K562 (cell line): ENCODE results near the gene SYVN1. TPM values are rescaled to one million over a fixed set of nuclear protein-coding genes. Genes with fewer than 3 reads are reported as not detected.

Experiments used
- ATAC-seq: fragments of 200-7000 bp; cut with Tn5 transposase; 3 replicates; pipeline ENCODE4 v1.9.1; 2020; ENCODE audit warnings: moderate library complexity
- BruUV-seq: library from RNA; stranded (reverse); fragments of 400-500 nt; replicated peaks from 2 replicates; lab custom pipeline; 2021; lab: Mats Ljungman, UMichigan
- CTCF ChIA-PET: fragments of 300-600 bp; formaldehyde crosslinking; extraction: SDS; loops from one replicate; lab custom pipeline; 2021; ENCODE audit warnings: low intra/inter-chr PET ratio; lab: Yijun Ruan, JAX
- POLR2A ChIA-PET: fragments of 300-600, 350-650 bp; sonication (Branson Sonifier 250); formaldehyde crosslinking; extraction: SDS; loops from one replicate; lab custom pipeline; 2021; ENCODE audit warnings: antibody characterized with exemption, inconsistent platforms; lab: Yijun Ruan, JAX
- DNase-seq, 4 experiments: peaks; one replicate each; pipeline versions ENCODE4 v3.0.0 to v3.0.0-alpha.2; 2011 to 2018; ENCODE audit warnings: low spot score in 3 of 4, mixed read lengths in 3 of 4; ENCODE audit errors: extremely low read depth in 1 of 4
- FAIRE-seq: peaks from 2 replicates; lab custom pipeline; 2011; peaks lifted over from hg19 to GRCh38; lab: Jason Lieb, UNC
- H2AFZ ChIP-seq: 2 replicates; pipeline ENCODE4 v1.6.0; 2011; ENCODE audit warnings: low read depth, low read length, control low read depth, inconsistent platforms
- H3K27ac ChIP-seq: fragments of 200-600 bp; 3 replicates; pipeline ENCODE4 v1.8.0; 2011; ENCODE audit warnings: low read depth, mild to moderate bottlenecking, control low read depth, inconsistent platforms, low read length, moderate library complexity, mixed read lengths; ENCODE audit errors: extremely low read depth
- H3K27me3 ChIP-seq, 2 experiments: fragments of 300-600 bp in 1 of 2; 2 replicates in 1 of 2; 3 replicates in 1 of 2; pipeline versions ENCODE4 v1.6.0 to v1.8.0; 2011; ENCODE audit warnings: inconsistent platforms in 2 of 2, low read length in 2 of 2, mild to moderate bottlenecking in 1 of 2, mixed read lengths in 1 of 2, moderate library complexity in 1 of 2; ENCODE audit not compliant: control insufficient read depth in 2 of 2, insufficient read depth in 2 of 2
- H3K36me3 ChIP-seq: fragments of 300-600 bp; 3 replicates; pipeline ENCODE4 v1.8.0; 2011; ENCODE audit warnings: mild to moderate bottlenecking, low read length, inconsistent platforms; ENCODE audit not compliant: control insufficient read depth, insufficient read depth
- H3K4me1 ChIP-seq, 2 experiments: fragments of 200-600 bp in 1 of 2; replicated peaks in 1 of 2; 2 replicates in 1 of 2; 3 replicates in 1 of 2; pipeline versions ENCODE4 v1.5.1 to v1.8.0; 2011; ENCODE audit warnings: inconsistent platforms in 2 of 2, low read length in 2 of 2, mild to moderate bottlenecking in 1 of 2, mixed read lengths in 1 of 2, moderate library complexity in 1 of 2; ENCODE audit not compliant: control insufficient read depth in 2 of 2, insufficient read depth in 2 of 2
- H3K4me2 ChIP-seq: 2 replicates; pipeline ENCODE4 v1.6.1; 2011; ENCODE audit warnings: low read length, control low read depth, inconsistent platforms, mixed read lengths; ENCODE audit not compliant: insufficient read depth
- H3K4me3 ChIP-seq: fragments of 200-600 bp; sonication (generic), shearing (Covaris generic); 2 replicates; pipeline ENCODE4 v1.5.1; 2016; ENCODE audit warnings: control low read depth, inconsistent platforms
- H3K79me2 ChIP-seq: fragments of 200-600 bp; 3 replicates; pipeline ENCODE4 v1.8.0; 2011; ENCODE audit warnings: low read length, inconsistent platforms; ENCODE audit not compliant: control insufficient read depth, insufficient read depth
- H3K9ac ChIP-seq, 2 experiments: 2 replicates each; pipeline versions ENCODE4 v1.6.0 to v1.6.1; 2011; ENCODE audit warnings: low read depth in 2 of 2, low read length in 2 of 2, control low read depth in 1 of 2, inconsistent platforms in 1 of 2, mild to moderate bottlenecking in 1 of 2, mixed read lengths in 1 of 2; ENCODE audit not compliant: insufficient read depth in 1 of 2
- H3K9me1 ChIP-seq: one replicate; pipeline ENCODE4 v1.6.0; 2011; ENCODE audit warnings: inconsistent platforms, mild to moderate bottlenecking, low read length, moderate library complexity; ENCODE audit not compliant: control insufficient read depth, insufficient read depth
- H3K9me3 ChIP-seq: replicated peaks from 2 replicates; pipeline ENCODE4 v1.5.1; 2011; ENCODE audit warnings: low read depth, low read length, inconsistent platforms; ENCODE audit not compliant: control insufficient read depth, insufficient read depth
- H4K20me1 ChIP-seq: replicated peaks from 2 replicates; pipeline ENCODE4 v1.6.1; 2011; ENCODE audit warnings: low read length, inconsistent platforms, mixed read lengths; ENCODE audit not compliant: control insufficient read depth, insufficient read depth
- ATF1 ChIP-seq, 2 experiments: fragments of 450-650 bp in 1 of 2; IDR thresholded peaks; 2 replicates each; pipeline ENCODE4 v1.6.1; 2016; ENCODE audit warnings: missing compliant biosample characterization in 1 of 2, missing genetic modification characterization in 1 of 2
- ERF ChIP-seq: fragments of 450-650 bp; formaldehyde crosslinking; IDR thresholded peaks from 2 replicates; pipeline ENCODE4 v1.4.0; 2020; ENCODE audit warnings: mild to moderate bottlenecking, mixed read lengths
- FOXM1 ChIP-seq, 2 experiments: fragments of 450-650 bp in 1 of 2; sonication (generic) in 1 of 2; formaldehyde crosslinking in 1 of 2; IDR thresholded peaks; 2 replicates each; pipeline versions ENCODE4 v1.6.1 to v1.9.0; 2017 to 2022; ENCODE audit warnings: low read depth in 2 of 2, mild to moderate bottlenecking in 2 of 2, missing genetic modification reagents in 1 of 2, moderate library complexity in 1 of 2
- KLF16 ChIP-seq: IDR thresholded peaks from 2 replicates; pipeline ENCODE4 v1.6.1; 2016; ENCODE audit warnings: antibody characterized with exemption
- LCOR ChIP-seq: sonication (generic); formaldehyde crosslinking; IDR thresholded peaks from 2 replicates; pipeline ENCODE4 v1.8.0; 2022; ENCODE audit warnings: mild to moderate bottlenecking, missing genetic modification reagents
- POLR2B ChIP-seq: fragments of 450-650 bp; IDR thresholded peaks from 2 replicates; pipeline ENCODE4 v1.6.1; 2018; ENCODE audit warnings: low read depth; ENCODE audit not compliant: partially characterized antibody
- WGBS: fragments of 100-300 bp; shearing (Covaris generic); methylation state at CpG from one replicate; pipeline ENCODE4 v1.1.6; 2016; ENCODE audit warnings: low coverage, mixed read lengths; ENCODE audit not compliant: insufficient coverage; ENCODE audit errors: missing lambda C conversion rate; 5-methylcytosine and 5-hydroxymethylcytosine counted together
- in situ Hi-C: fragments of 300-500 bp; cut with MboI; formaldehyde crosslinking; loops from 4 replicates; pipeline ENCODE4 v1.15.0; 2018; ENCODE audit warnings: inconsistent platforms, mixed read lengths
- intact Hi-C: fragments of 100-400 bp; cut with micrococcal nuclease; formaldehyde crosslinking; loops from 2 replicates; pipeline ENCODE4 v1.14.2; 2022
- polyA plus RNA-seq, 8 experiments: library from polyadenylated mRNA; depleted of rRNA in 4 of 8; stranded (reverse) in 5 of 8; unstranded in 3 of 8; fragments of >200 nt; fragmentation: Nextera tagmentation in 2 of 8; fragmentation: Illumina TruSeq in 1 of 8; extraction: Ambion mirVana in 2 of 8; extraction: Trizol in 1 of 8; gene quantifications; 2 replicates each; pipeline versions ENCODE4 v1.2.1 to v1.2.3, GENCODE V29; 2011 to 2014; ENCODE audit warnings: inconsistent platforms in 1 of 8, missing spikeins in 1 of 8
- total RNA-seq, 7 experiments: library from RNA; depleted of rRNA in 6 of 7; stranded (reverse); fragments of >200 nt in 6 of 7; fragmentation: Illumina TruSeq in 2 of 7; extraction: Trizol in 2 of 7; gene quantifications; 2 replicates each; pipeline versions ENCODE4 v1.2.1 to v1.2.3, GENCODE V29; 2011 to 2021; ENCODE audit warnings: low replicate concordance in 1 of 7
- TF ChIP-seq, protein P1 (sequence below): fragments of 250-450 bp; sonication (Bioruptor Pico); IDR thresholded peaks from 2 replicates; pipeline ENCODE4 v1.8.0; 2022; ENCODE audit warnings: moderate library complexity, mild to moderate bottlenecking, inconsistent platforms
- TF ChIP-seq, protein P2 (sequence below): sonication (generic); formaldehyde crosslinking; IDR thresholded peaks from 2 replicates; pipeline ENCODE4 v1.8.0; 2023; ENCODE audit warnings: mild to moderate bottlenecking, missing genetic modification reagents
- TF ChIP-seq, protein P3 (sequence below), 2 experiments: fragments of 450-650 bp in 1 of 2; sonication (generic) in 1 of 2; formaldehyde crosslinking; conservative IDR thresholded peaks; 2 replicates each; pipeline versions ENCODE4 v1.4.0 to v1.8.1; 2020 to 2022; ENCODE audit warnings: mild to moderate bottlenecking in 1 of 2, missing genetic modification reagents in 1 of 2
- TF ChIP-seq, protein P4 (sequence below): sonication (generic); formaldehyde crosslinking; IDR thresholded peaks from 2 replicates; pipeline ENCODE4 v1.8.1; 2023; ENCODE audit warnings: missing genetic modification reagents, mild to moderate bottlenecking, borderline replicate concordance

Gene SYVN1
- total and polyA plus RNA-seq, 9 of the 15 experiments (the other 6 are each of a cell fraction or from before 2014, with no cell fraction given): 0.41 to 47.4 (median 9.9) TPM

DNA sequence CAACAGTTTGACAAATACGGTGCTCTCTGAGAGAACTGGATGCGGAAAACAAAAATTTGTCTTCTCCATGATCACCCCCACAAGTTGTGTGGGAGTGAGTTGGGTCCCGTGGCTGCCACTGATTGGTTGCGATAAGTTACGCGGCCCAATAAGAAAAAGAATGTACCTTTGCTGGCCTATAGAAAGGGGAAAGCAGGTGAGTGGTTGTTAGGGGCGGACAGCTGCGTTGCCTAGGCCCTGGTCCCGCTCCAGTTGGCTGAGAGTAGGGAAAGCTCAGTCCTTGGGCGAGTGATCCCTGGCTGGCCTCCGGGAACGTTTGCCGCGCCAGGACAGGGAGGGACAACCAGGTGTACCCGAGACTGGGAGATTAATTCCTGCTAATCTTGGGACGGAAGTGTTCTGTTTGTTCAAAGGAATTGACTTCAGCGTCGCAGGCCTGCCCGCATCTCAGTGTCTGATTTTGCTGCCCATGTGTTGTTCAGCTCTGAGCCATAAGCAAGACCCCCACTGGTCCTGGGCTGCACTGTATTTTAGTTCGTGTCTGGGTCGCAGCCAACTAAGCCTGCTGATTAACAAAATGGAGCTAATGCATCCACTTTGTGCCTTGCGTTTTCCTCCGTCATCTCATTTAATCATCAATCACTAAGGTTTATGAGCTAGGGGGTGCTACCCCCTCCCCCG, 773 bp upstream of the SYVN1 start:
- Histone ChIP-seq H3K9ac (peak overlapping the region; percentile 98 to 99), H4K20me1 (peaks cover 7% of the 10 kb centered on the region; the same call in 1 of the 2 replicates), H3K27ac (peak overlapping the region; percentile 98), H3K36me3 (peaks cover 30% of the 10 kb centered on the region), H3K4me3 (peak overlapping the region; percentile 96), H2AFZ (peak overlapping the region; percentile 94), H3K27me3 (no peaks in the 10 kb centered on the region; a peak in 1 of 5 replicates), H3K9me3 (no peaks in the 10 kb centered on the region), H3K79me2 (peaks cover 41% of the 10 kb centered on the region), H3K4me2 (peak overlapping the region; percentile 98), H3K4me1 (peaks cover 21 to 46% of the 10 kb centered on the region in 2 experiments; a peak in 4 of 5 replicates), H3K9me1 (peaks cover 4% of the 10 kb centered on the region)
- intact Hi-C loops: loop anchor here (2.0 kb wide), 2 partner anchors 34 to 46 kb away; partner anchors contain the start of gene CAPN1
- in situ Hi-C loops: no loop called here
- FAIRE-seq: peak; percentile 99
- DNase-seq: peak; percentile 89 to 98 (median 92)
- ChIA-PET CTCF (interaction anchor here (0.6 kb wide), 1 partner anchor 46 kb away, joined by 3 read pairs; no protein-coding TSS in a partner anchor), POLR2A (interaction anchor here (0.5 to 8.4 kb wide), 30 partner anchors 9 to 364 kb away, joined by 3 to 182 read pairs (median 4); partner anchors contain the start of genes CAPN1, FAU, MAJIN and MALAT1)
- ATAC-seq: peak; percentile 93
- TSS peak; percentile 85 for BruUV-seq
- WGBS: 2% methylated on average over 24 of the region's 24 CpGs
- TF ChIP-seq, protein P1, sequence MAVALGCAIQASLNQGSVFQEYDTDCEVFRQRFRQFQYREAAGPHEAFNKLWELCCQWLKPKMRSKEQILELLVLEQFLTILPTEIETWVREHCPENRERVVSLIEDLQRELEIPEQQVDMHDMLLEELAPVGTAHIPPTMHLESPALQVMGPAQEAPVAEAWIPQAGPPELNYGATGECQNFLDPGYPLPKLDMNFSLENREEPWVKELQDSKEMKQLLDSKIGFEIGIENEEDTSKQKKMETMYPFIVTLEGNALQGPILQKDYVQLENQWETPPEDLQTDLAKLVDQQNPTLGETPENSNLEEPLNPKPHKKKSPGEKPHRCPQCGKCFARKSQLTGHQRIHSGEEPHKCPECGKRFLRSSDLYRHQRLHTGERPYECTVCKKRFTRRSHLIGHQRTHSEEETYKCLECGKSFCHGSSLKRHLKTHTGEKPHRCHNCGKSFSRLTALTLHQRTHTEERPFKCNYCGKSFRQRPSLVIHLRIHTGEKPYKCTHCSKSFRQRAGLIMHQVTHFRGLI (CRISPR knock-in tag): no peak
- TF ChIP-seq, protein P2, sequence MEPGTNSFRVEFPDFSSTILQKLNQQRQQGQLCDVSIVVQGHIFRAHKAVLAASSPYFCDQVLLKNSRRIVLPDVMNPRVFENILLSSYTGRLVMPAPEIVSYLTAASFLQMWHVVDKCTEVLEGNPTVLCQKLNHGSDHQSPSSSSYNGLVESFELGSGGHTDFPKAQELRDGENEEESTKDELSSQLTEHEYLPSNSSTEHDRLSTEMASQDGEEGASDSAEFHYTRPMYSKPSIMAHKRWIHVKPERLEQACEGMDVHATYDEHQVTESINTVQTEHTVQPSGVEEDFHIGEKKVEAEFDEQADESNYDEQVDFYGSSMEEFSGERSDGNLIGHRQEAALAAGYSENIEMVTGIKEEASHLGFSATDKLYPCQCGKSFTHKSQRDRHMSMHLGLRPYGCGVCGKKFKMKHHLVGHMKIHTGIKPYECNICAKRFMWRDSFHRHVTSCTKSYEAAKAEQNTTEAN (CRISPR knock-in tag): no peak
- no peak for TF ChIP-seq ERF (CRISPR knock-in tag)
- TF ChIP-seq ATF1 (CRISPR knock-in tag; IDR thresholded peaks at IDR 0.05): no peak
- peak; percentile 93 for TF ChIP-seq ATF1 (tag; IDR thresholded peaks at IDR 0.05)
- TF ChIP-seq POLR2B: peak; percentile 61
- TF ChIP-seq FOXM1 (IDR thresholded peaks at IDR 0.05; ENCODE audit: low read depth): peak; percentile 83; the same call in 1 of the 2 replicates
- TF ChIP-seq FOXM1 (CRISPR knock-in tag; IDR thresholded peaks at IDR 0.05; ENCODE audit: low read depth): no peak
- 0 out of 2 replicates have a peak, but pooled peaks have one; percentile 6 for TF ChIP-seq KLF16
- peak; percentile 77; the same call in 1 of the 2 replicates for TF ChIP-seq LCOR (CRISPR knock-in tag)
- TF ChIP-seq, protein P3, sequence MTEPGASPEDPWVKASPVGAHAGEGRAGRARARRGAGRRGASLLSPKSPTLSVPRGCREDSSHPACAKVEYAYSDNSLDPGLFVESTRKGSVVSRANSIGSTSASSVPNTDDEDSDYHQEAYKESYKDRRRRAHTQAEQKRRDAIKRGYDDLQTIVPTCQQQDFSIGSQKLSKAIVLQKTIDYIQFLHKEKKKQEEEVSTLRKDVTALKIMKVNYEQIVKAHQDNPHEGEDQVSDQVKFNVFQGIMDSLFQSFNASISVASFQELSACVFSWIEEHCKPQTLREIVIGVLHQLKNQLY (CRISPR knock-in tag; conservative IDR thresholded peaks at IDR 0.05): no peak
- TF ChIP-seq, protein P4, sequence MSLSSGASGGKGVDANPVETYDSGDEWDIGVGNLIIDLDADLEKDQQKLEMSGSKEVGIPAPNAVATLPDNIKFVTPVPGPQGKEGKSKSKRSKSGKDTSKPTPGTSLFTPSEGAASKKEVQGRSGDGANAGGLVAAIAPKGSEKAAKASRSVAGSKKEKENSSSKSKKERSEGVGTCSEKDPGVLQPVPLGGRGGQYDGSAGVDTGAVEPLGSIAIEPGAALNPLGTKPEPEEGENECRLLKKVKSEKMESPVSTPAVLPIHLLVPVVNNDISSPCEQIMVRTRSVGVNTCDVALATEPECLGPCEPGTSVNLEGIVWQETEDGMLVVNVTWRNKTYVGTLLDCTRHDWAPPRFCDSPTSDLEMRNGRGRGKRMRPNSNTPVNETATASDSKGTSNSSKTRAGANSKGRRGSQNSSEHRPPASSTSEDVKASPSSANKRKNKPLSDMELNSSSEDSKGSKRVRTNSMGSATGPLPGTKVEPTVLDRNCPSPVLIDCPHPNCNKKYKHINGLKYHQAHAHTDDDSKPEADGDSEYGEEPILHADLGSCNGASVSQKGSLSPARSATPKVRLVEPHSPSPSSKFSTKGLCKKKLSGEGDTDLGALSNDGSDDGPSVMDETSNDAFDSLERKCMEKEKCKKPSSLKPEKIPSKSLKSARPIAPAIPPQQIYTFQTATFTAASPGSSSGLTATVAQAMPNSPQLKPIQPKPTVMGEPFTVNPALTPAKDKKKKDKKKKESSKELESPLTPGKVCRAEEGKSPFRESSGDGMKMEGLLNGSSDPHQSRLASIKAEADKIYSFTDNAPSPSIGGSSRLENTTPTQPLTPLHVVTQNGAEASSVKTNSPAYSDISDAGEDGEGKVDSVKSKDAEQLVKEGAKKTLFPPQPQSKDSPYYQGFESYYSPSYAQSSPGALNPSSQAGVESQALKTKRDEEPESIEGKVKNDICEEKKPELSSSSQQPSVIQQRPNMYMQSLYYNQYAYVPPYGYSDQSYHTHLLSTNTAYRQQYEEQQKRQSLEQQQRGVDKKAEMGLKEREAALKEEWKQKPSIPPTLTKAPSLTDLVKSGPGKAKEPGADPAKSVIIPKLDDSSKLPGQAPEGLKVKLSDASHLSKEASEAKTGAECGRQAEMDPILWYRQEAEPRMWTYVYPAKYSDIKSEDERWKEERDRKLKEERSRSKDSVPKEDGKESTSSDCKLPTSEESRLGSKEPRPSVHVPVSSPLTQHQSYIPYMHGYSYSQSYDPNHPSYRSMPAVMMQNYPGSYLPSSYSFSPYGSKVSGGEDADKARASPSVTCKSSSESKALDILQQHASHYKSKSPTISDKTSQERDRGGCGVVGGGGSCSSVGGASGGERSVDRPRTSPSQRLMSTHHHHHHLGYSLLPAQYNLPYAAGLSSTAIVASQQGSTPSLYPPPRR (CRISPR knock-in tag): 0 out of 2 replicates have a peak, but pooled peaks have one; percentile 13
